Neural crest cell (in vitro differentiated cells): ENCODE data around the gene DUSP16. TPM values are rescaled to one million over a fixed set of nuclear protein-coding genes. Genes with fewer than 3 reads are reported as not detected.

Source experiments
- DNase-seq: peaks from one replicate; pipeline ENCODE4 v3.0.0; 2021; ENCODE audit warnings: low read depth, mixed read lengths, low spot score
- H3K27ac Mint-ChIP-seq: one replicate; pipeline ENCODE4 v1.8.0; 2021; ENCODE audit warnings: mild to moderate bottlenecking, mixed read lengths; ENCODE audit not compliant: unreplicated experiment
- H3K27me3 Mint-ChIP-seq: 2 replicates; pipeline ENCODE4 v1.8.0; 2021; ENCODE audit warnings: low read depth, mild to moderate bottlenecking, mixed read lengths
- H3K36me3 Mint-ChIP-seq: 2 replicates; pipeline ENCODE4 v1.8.0; 2021; ENCODE audit warnings: low read depth, mild to moderate bottlenecking, mixed read lengths
- H3K4me1 Mint-ChIP-seq: 2 replicates; pipeline ENCODE4 v1.8.0; 2021; ENCODE audit warnings: mixed read lengths
- H3K4me3 Mint-ChIP-seq: one replicate; pipeline ENCODE4 v1.8.0; 2021; ENCODE audit warnings: mild to moderate bottlenecking, mixed read lengths
- H3K9me3 Mint-ChIP-seq: 2 replicates; pipeline ENCODE4 v1.8.0; 2021; ENCODE audit warnings: mixed read lengths
- total RNA-seq: library from RNA; stranded (reverse); gene quantifications from 2 replicates; pipeline ENCODE4 v1.2.1, GENCODE V29; 2021
- TF ChIP-seq, protein P1 (sequence below): fragments of 200-600 bp; sonication (generic); conservative IDR thresholded peaks from 2 replicates; pipeline ENCODE4 v1.5.0; 2021; ENCODE audit warnings: antibody characterized with exemption, mild to moderate bottlenecking

The DUSP16 gene
- total RNA-seq, 1 donor from 2014 or later: 30.8 TPM

DNA sequence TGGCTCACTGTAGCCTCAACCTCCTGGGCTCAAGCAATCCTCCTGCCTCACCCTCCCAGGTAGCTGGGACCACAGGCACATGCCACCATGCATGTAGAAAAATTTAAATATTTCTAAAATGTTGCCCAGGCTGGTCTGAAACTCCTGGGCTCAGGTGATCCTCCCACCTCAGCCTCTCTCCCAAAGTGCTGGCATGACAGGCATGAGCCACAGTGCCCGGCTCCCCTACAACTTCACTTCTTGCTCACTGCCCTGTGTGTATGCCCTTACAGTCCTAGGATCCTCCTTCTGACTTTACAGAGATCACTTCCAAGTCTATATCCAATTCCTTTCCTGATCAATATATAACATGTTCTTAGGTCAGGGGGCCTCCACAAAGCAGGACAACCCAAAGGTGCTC lies 25.2 kb upstream of the DUSP16 start:
- TF ChIP-seq, protein P1, sequence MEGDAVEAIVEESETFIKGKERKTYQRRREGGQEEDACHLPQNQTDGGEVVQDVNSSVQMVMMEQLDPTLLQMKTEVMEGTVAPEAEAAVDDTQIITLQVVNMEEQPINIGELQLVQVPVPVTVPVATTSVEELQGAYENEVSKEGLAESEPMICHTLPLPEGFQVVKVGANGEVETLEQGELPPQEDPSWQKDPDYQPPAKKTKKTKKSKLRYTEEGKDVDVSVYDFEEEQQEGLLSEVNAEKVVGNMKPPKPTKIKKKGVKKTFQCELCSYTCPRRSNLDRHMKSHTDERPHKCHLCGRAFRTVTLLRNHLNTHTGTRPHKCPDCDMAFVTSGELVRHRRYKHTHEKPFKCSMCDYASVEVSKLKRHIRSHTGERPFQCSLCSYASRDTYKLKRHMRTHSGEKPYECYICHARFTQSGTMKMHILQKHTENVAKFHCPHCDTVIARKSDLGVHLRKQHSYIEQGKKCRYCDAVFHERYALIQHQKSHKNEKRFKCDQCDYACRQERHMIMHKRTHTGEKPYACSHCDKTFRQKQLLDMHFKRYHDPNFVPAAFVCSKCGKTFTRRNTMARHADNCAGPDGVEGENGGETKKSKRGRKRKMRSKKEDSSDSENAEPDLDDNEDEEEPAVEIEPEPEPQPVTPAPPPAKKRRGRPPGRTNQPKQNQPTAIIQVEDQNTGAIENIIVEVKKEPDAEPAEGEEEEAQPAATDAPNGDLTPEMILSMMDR: no peak
- Mint-ChIP-seq H3K4me3 (no peak overlapping the region), H3K36me3 (no peaks in the 10 kb centered on the region), H3K27ac (no peak overlapping the region), H3K9me3 (peaks cover 4% of the 10 kb centered on the region), H3K27me3 (peaks cover 7% of the 10 kb centered on the region), H3K4me1 (no peaks in the 10 kb centered on the region)
- no peak for DNase-seq

DNA sequence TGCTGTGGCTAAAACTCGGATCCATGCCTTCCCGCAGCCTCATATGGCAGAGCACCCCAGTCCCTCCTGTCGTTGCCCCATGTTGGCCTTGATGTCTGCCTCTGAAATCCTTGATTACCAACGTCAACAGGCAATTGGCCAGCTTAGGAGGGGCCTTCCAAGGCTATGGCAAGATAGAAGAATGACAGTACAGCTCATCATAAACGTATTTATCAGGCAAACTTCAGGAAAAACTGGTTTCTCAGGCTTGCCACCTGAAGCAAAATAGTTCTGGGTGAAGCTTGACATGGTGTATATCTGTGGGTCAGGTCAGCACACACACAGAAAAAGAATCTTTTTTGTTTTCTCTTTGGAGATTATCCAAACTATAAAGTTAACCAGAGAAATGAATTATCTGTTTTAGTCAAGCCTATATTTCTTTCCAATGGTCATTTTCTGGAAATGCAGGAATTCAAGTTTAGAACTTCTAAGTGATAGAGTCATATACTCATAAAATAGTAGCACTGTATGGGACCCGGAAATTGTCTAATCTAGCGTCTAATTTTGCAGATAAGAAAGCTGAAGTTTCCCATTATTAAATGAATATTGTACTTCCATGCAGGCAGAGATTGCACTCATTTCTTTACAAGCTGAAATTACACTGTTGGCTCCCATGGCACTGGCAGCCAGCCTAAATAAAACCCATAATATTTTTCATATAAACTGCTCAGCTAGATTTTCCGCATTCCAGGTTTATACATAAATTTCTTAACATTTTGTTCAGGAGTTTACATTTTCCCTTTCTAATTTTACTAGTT lies 24.4 kb upstream of the DUSP16 start:
- Mint-ChIP-seq H3K4me1 (no peaks in the 10 kb centered on the region), H3K27ac (no peak overlapping the region), H3K4me3 (no peak overlapping the region), H3K36me3 (no peaks in the 10 kb centered on the region), H3K27me3 (peaks cover 5% of the 10 kb centered on the region), H3K9me3 (peaks cover 4% of the 10 kb centered on the region)
- TF ChIP-seq, protein P1: no peak
- DNase-seq: no peak

DNA sequence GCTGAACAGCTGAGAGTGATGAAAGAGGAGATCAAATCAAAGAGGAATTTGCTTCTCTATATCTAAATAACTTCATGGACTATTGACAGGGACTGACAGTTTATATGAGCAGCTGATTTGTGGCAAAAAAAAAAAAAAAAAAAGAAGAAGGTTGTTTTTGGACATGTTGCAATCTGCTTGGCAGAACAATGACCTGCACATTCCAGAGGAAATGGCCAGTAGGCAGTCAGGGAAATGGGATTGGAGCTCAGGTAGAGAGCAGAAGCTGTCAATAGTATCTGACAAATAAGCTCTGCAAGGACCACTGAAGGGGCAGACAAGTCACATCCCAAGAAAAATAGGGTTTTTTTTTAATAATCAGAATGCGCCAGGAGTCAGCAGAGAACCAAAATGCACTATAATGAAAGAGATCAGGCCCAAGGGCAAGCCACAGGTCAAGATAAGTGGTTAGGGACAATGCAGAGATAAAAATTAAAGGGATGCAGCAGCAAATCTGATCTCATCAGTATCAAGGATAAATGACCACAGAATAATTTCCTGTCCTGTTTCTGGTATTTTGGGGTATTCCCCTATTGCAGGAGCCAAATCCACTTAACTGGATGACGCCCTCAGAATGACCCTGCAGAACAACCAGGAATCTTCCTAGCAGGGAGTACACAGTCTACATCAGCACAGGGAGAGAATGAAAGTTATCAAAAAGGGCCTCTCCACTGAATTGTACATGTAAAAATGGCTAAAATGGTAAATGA lies 22.6 kb upstream of the DUSP16 start:
- Mint-ChIP-seq H3K36me3 (no peaks in the 10 kb centered on the region), H3K4me3 (no peak overlapping the region)
- TF ChIP-seq, protein P1: no peak

DNA sequence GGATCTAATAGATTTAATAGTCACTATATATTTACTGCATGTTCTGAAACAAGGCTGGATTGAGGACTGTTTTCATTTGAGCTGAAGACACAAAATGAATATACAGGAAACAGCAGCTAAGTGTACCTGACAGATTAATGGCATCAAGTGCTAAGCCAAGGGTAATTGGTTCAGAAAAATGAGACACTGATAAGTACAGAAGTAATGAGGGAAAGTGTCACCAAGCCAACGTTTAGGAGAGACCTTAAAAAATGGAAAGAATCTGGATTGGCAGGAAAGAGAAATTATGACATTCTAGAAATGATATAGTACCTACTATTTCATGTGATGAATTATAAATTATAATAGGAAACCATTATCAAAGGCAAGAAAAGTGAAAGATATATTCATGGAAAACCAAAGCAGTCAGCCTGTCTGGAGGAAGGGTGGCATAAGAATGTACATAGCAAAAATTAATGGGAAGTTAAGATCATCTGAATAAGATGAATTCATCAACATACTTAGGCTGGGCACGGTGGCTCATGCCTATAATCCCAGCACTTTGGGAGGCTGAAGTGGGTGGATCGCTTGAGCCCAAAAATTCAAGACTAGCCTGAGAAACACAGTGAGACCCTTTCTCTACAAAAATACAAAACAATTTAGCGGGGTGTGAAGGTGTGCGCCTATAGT lies 21.0 kb upstream of the DUSP16 start:
- TF ChIP-seq, protein P1: no peak
- Mint-ChIP-seq H3K4me1 (no peaks in the 10 kb centered on the region), H3K27ac (no peak overlapping the region), H3K36me3 (no peaks in the 10 kb centered on the region), H3K27me3 (no peaks in the 10 kb centered on the region), H3K4me3 (no peak overlapping the region), H3K9me3 (no peaks in the 10 kb centered on the region)
- DNase-seq: no peak

More for the DNA sequence above, 22.6 kb upstream of the DUSP16 start:
- no peaks in the 10 kb centered on the region for H3K4me1 Mint-ChIP-seq
- no peak overlapping the region for H3K27ac Mint-ChIP-seq
- H3K27me3 Mint-ChIP-seq: peaks cover 3% of the 10 kb centered on the region
- H3K9me3 Mint-ChIP-seq: peaks cover 4% of the 10 kb centered on the region
- no peak for DNase-seq

DNA sequence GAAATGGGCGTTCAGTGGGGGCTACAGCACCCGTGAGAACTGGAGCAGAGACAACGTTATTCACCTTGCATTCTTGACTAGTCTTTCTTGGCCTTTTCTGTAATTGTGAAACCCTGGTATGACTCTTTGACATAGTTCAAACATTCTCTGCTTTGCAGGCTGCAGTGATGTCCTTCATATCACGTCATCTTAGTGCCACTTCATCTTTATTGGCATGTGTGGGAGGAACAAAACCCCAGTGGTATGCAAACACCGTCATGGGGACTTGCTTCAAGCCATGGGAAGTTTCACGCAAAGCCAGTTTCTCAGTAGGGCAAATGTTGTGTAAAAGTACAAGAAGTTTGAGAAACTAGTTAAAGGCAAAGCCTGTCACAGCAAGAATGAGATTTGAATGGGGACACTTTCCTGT lies 20.2 kb upstream of the DUSP16 start:
- H3K27ac Mint-ChIP-seq: no peak overlapping the region
- H3K4me1 Mint-ChIP-seq: no peaks in the 10 kb centered on the region
- H3K4me3 Mint-ChIP-seq: no peak overlapping the region

More for the DNA sequence above, 20.2 kb upstream of the DUSP16 start:
- no peaks in the 10 kb centered on the region for H3K9me3 Mint-ChIP-seq
- H3K36me3 Mint-ChIP-seq: no peaks in the 10 kb centered on the region
- DNase-seq: no peak
- H3K27me3 Mint-ChIP-seq: no peaks in the 10 kb centered on the region
- TF ChIP-seq, protein P1: no peak
